Activated gamma-delta T cell treated with Interleukin-2 at 50 U/mL for 16 hours (primary cell): ENCODE data around the gene DALRD3.

ENCODE experiments used
- DNase-seq: peaks from one replicate; pipeline ENCODE4 v3.0.0-alpha.2; 2020

DALRD3 gene

GRCh38 chr3:49004352-49005302 lies 13.8 kb downstream of the DALRD3 start:
- no peak for DNase-seq

DNA sequence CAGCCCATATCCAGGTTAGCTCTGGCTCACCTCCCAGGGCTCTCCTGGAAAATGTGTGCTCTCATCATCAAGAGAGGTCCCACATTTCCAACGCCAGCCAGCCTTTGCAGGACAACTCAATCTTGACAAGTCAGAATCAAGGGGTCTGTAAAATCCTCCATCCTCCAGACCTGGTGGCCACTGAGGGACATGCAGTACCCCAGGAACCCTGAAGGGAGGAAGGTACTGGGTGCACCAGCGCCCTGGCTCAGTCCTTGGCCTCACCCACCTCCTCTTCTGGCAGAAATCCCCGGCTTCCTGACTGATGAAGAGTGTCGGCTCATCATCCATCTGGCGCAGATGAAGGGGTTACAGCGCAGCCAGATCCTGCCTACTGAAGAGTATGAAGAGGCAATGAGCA lies 17.2 kb downstream of the DALRD3 start:
- DNase-seq, result no peak

DNA sequence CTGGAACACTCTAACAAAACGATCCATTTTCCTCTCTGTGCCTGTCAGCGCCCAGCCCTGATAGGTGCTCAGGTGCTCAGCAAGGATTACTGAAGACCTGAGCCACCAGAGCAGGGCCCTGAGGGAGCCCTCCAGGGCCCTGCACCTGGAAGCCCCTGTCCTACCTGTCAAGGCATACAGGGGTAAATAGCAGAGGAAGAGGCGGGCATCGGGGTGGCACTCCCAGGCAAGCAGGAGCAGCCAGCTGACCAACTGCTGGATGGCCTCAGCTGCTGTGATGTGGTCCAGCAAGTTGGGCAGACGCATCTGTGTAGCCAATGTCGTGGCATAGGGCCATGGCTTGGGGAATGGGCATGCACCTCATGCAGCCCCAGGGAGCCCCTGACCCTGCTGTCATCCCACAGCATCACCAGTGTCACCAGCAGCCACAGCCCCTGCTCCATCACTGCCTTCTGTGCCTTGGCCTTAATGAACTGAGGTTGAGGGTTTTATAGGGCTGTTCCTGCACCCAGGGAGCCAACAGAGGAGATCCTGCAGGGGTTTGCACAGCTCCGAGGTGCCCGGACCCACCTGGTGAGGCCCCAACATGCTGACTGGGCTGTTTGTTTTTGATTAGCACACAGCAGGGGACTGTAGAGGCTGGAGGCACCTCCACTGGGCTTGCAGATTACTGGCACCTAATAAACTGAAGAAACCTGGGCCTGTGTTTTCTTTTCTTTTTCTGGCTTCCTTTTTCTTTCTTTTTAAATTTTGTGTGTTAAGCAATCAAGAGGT lies 19.1 kb downstream of the DALRD3 start:
- no peak for DNase-seq

GRCh38 chr3:48997714-48998637 lies 20.4 kb downstream of the DALRD3 start:
- DNase-seq, result no peak

DNA sequence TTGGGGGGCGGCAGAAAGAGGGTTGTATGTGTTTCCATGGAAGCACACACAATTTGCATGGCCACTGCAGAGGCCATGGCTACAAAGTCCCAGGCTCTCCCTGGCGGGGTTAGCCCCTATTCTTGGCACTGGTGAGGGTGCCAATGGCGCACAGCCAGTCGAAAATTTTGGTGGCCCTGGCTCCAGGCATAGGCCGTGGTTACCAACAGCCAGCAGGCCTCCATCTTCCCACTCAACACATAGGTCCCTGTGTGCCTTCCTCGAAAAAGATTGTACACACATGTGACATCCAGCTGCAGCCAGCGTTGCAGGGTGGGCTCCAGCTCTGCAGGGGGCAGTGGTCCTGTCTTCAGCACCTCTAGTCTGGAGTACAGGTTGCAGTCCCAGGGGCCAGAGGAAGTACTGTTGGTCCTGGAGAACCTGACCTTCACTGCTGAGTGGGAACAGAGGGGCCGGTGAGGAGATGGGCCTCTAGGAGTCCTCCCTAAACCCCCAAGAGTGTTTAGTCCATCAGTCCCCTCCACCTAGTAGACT lies 21.2 kb downstream of the DALRD3 start:
- no peak for DNase-seq

GRCh38 chr3:48996640-48997039 lies 21.7 kb downstream of the DALRD3 start:
- DNase-seq, result no peak

- DNase-seq, result no peak
Observed at GRCh38 chr3:48993834-48994233, 24.5 kb downstream of the DALRD3 start.

- DNase-seq, result no peak
Observed at GRCh38 chr3:48991851-48992545, 26.4 kb downstream of the DALRD3 start.

DNA sequence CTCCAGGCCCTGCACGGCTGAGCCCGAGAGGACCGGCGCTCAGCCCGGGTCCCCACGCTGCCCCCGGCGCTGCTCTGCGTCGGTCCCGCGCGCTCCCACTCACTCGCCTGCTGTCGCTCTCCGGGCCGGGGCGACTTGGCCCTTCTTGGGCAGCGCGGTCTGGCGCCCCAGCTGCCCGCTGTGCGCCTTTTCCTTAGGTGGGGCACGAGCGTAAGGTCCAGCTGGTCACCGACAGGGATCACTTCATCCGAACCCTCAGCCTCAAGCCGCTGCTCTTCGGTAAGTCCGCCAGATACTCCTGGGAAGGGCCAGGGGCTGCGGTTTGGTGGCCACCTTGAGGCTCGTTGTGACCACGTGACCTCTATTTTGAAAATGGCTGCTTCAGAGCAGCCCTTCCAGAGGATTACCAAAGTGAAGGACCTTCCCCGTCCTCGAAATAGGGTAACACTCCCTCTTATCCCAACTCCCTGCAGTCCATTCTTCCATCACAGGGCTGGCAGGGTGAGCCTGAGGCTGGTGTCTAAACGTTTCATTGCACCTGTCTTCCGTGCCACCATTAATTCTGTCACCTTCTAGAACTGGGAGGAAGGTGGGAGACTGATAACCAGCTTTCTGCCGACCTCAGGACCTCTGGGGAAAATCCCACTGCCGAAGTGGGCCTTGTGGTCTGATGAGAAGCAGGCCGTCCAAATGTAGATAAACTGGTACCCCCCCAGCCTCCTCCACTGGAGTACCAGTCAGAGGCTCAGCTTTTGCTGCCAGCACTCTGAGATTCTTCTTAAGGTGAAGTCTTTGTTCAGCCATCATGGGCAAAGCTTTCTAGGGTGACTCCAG lies 27.5 kb downstream of the DALRD3 start:
- no peak for DNase-seq

DNA sequence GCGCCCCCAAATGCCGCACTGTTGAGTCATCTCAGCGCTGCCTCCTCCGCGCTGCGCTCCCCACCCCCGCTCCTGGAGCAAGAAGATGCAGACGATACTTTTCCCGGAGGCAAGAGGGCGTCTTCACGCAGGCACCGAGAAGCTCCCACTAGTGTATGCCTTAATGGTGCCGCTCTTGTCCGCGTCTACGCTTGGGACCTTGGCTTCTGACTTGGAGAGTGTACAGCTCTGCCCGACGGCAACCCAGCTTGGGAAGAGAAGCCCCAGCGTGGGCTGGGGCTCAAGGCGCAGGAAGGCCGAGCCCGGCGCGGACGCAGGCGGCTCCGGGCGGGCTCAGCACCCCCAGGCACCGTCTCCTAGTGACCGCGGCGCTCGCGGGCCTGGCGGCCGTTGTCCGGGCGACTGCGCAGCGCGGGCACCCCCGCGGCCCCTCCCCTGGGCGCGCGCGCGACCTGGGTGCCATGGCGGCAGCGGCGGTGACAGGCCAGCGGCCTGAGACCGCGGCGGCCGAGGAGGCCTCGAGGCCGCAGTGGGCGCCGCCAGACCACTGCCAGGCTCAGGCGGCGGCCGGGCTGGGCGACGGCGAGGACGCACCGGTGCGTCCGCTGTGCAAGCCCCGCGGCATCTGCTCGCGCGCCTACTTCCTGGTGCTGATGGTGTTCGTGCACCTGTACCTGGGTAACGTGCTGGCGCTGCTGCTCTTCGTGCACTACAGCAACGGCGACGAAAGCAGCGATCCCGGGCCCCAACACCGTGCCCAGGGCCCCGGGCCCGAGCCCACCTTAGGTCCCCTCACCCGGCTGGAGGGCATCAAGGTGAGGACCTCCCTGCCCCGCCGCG lies 28.4 kb downstream of the DALRD3 start, which contains the start of gene P4HTM:
TSS of gene P4HTM (plus strand) at position 446 of the 840 bp plus-strand sequence. CDS start at position 462, 16 bp downstream.
- DNase-seq, result peak; percentile 73

DNA sequence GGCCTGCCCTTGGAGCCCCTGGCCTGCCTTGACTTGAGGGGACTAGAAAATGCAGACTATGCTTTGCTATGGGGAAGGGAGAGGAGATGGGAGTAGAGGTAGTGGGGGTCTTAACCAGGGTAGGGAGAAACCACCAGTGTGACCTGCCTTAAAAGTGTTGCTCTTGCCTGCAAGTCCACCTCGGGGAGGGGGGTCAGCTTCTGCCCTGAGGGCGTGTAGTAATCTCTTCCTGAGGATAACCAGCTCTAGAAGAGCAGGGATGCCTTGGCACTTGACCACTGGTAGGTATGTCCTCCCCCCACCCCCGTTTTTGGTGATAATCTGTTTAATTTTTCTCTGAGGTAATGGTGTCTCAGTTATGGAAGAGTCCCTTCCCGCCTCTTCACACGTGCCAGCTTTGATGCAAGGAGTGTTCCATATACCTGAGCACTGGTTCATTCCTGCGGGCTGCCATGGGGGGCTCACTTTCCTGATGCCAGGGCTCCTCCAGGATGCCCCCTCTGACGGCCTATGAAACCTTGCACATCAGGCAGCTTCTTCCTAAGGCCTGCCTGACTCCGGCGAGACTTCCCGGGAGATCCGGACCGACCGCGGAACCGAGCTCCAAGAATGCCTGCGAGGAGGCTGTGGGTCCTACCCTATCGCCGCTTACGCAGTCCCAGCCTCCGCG lies 29.1 kb downstream of the DALRD3 start:
- DNase-seq, result no peak

GRCh38 chr3:48985831-48986376 lies 32.5 kb downstream of the DALRD3 start:
- no peak for DNase-seq

DNA sequence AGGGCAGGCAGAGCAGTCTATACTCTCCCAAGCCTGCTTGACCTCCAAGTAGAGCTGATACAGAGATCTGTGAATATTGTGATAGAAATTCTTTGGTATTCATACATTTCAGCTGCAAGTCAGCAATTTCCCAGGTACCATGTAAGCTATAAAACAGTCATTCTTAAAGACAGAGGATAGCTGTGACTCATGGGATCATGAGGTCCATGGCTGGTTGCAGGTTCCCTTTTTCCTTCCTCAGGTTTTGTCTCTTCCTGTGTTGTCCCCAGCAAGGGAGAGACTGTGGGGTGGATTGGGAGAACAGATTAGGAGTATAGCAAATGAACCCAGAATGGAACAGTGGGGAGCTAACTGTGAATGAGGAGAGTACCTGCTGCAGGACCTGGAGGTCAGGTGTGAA lies 33.7 kb downstream of the DALRD3 start:
- DNase-seq, result no peak

GRCh38 chr3:48983096-48983495 lies 35.3 kb downstream of the DALRD3 start:
- no peak for DNase-seq

GRCh38 chr3:48982686-48983085 lies 35.7 kb downstream of the DALRD3 start:
- DNase-seq, result no peak

- no peak for DNase-seq
Observed at GRCh38 chr3:48982016-48982415, 36.4 kb downstream of the DALRD3 start.

DNA sequence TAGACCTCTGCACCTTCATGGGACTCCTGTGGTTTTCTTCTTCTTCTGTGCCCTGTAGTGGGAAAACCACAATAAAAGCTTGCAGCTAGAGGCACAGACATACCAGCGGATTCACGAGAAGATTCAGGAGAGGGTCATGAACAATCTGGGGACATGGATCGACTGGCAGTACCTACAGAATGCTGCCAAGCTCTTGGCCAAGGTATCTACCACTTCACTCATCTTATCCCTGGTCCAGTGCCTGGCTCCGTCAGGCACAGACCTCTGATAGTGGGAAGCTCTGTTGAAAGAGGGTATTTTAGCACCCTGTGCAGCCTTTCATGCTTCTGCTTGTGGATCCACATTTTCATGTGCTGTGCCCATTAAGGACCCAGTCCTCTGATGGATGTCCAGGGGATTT lies 38.1 kb downstream of the DALRD3 start:
- DNase-seq, result no peak

- no peak for DNase-seq
Observed at GRCh38 chr3:48979451-48979850, 38.9 kb downstream of the DALRD3 start.
